ENCODE measurements around the gene FRMD4B. TPM values are rescaled to one million over a fixed set of nuclear protein-coding genes. Genes with fewer than 3 reads are reported as not detected.
"Not testable (repeated sequence)": the region's sequence is repeated elsewhere in the genome, so short reads cannot be mapped to it uniquely, and the experiment has no call there.

FRMD4B gene
- polyA plus RNA-seq, 2 of the 4 experiments (the other 2 are of a cell fraction), result 0.92 to 5.9 TPM

GRCh38 chr3:69324362-69325025 lies 61.4 kb downstream of the FRMD4B start:
- DNase-seq (ENCODE audit: low read depth in 1 of 2, low spot score in 1 of 2), result no peak
- H3K4me3 ChIP-seq, result no peak overlapping the region
- ChIA-PET CTCF (interaction anchor here (1.0 to 1.9 kb wide), 4 partner anchors 15 to 163 kb away, joined by 3 to 7 read pairs (median 4); no protein-coding TSS in a partner anchor), POLR2A (no interaction called here)
- no peaks in the 10 kb centered on the region for H3K9me3 ChIP-seq
- no peak overlapping the region for H3K27ac ChIP-seq
- 71% methylated on average over 7 of the region's 7 CpGs for WGBS (ENCODE audit: missing lambda C conversion rate)
- peak; percentile 47 to 65; a peak in 3 of 6 replicates for ATAC-seq
- H3K4me2 ChIP-seq, result no peak overlapping the region
- no peaks in the 10 kb centered on the region for H3K4me1 ChIP-seq
- no peak for FAIRE-seq
- TF ChIP-seq RARB (CRISPR knock-in tag; IDR thresholded peaks at IDR 0.05) (no peak), BHLHE40 (IDR thresholded peaks at IDR 0.05; ENCODE audit: low read depth, low read length) (no peak), CTCF (IDR thresholded peaks at IDR 0.05) (peak; percentile 20; the same call in 1 of the 3 replicates), RAD21 (conservative IDR thresholded peaks at IDR 0.05 in 1 of 2, IDR thresholded peaks at IDR 0.05 in 1 of 2) (peak in 1 of 2 experiments; percentile 46; a peak in 2 of 5 replicates), NFE2L2 (conservative IDR thresholded peaks at IDR 0.05; ENCODE audit: low read length) (no peak), HMGXB4 (CRISPR knock-in tag; IDR thresholded peaks at IDR 0.05; ENCODE audit: borderline replicate concordance) (no peak)

- H3K4me3 ChIP-seq, result no peak overlapping the region
- ChIA-PET CTCF (interaction anchor here (1.4 to 1.9 kb wide), 3 partner anchors 15 to 162 kb away, joined by 3 to 7 read pairs (median 6); no protein-coding TSS in a partner anchor), POLR2A (no interaction called here)
- no peaks in the 10 kb centered on the region for H3K4me1 ChIP-seq
- DNase-seq (ENCODE audit: low read depth in 1 of 2, low spot score in 1 of 2) (no peak), FAIRE-seq (no peak), ATAC-seq (no peak)
- no peak overlapping the region for H3K4me2 ChIP-seq
- H3K9me3 ChIP-seq, result no peaks in the 10 kb centered on the region
- no peak for TF ChIP-seq JUNB (IDR thresholded peaks at IDR 0.05)
- WGBS (ENCODE audit: missing lambda C conversion rate), result 42% methylated on average over 1 of the region's 1 CpG
- no peak overlapping the region for H3K27ac ChIP-seq
These were observed 61.9 kb downstream of the FRMD4B start for GRCh38 chr3:69323941-69324340.

GRCh38 chr3:69322512-69322911 lies 63.4 kb downstream of the FRMD4B start:
- H3K9me3 ChIP-seq; H3K4me2 ChIP-seq; FAIRE-seq; H3K4me3 ChIP-seq; H3K27ac ChIP-seq; H3K4me1 ChIP-seq; POLR2A ChIA-PET; DNase-seq (ENCODE audit: low read depth in 1 of 2, low spot score in 1 of 2); ATAC-seq: not testable (repeated sequence)
- WGBS (ENCODE audit: missing lambda C conversion rate), result 43% methylated on average over 4 of the region's 4 CpGs
- CTCF ChIA-PET, result interaction anchor here (1.1 to 2.0 kb wide), 5 partner anchors 10 to 103 kb away, joined by 3 to 6 read pairs (median 4); no protein-coding TSS in a partner anchor

GRCh38 chr3:69322158-69322509 lies 63.8 kb downstream of the FRMD4B start:
- WGBS (ENCODE audit: missing lambda C conversion rate), result 57% methylated on average over 4 of the region's 4 CpGs
- CTCF ChIA-PET, result interaction anchor here (1.0 to 2.0 kb wide), 6 partner anchors 10 to 348 kb away, joined by 3 to 6 read pairs (median 3); partner anchors contain the start of gene FRMD4B

More at GRCh38 chr3:69322158-69322509, 63.8 kb downstream of the FRMD4B start:
- H3K9me3 ChIP-seq, result no peaks in the 10 kb centered on the region
- TF ChIP-seq NFE2L2 (conservative IDR thresholded peaks at IDR 0.05; ENCODE audit: low read length) (no peak), GATA3 (IDR thresholded peaks at IDR 0.05; ENCODE audit: borderline replicate concordance) (no peak), MYC (IDR thresholded peaks at IDR 0.05; ENCODE audit: borderline replicate concordance, low read length) (no peak), CBX8 (IDR thresholded peaks at IDR 0.05) (no peak), EHMT2 (IDR thresholded peaks at IDR 0.05; ENCODE audit: low read depth) (no peak), SMC3 (IDR thresholded peaks at IDR 0.05) (no peak), FOSL2 (IDR thresholded peaks at IDR 0.05) (no peak), FOSL2 (CRISPR knock-in tag; IDR thresholded peaks at IDR 0.05) (no peak), HDAC2 (IDR thresholded peaks at IDR 0.05) (no peak)
- DNase-seq (ENCODE audit: low read depth in 1 of 2, low spot score in 1 of 2), result no peak
- H3K4me2 ChIP-seq, result no peak overlapping the region
- H3K4me3 ChIP-seq, result no peak overlapping the region
- FAIRE-seq, result no peak
- H3K4me1 ChIP-seq, result no peaks in the 10 kb centered on the region
- ATAC-seq, result no peak
- POLR2A ChIA-PET, result no interaction called here
- H3K27ac ChIP-seq, result no peak overlapping the region

Measured in A549 (cell line).